IMR-90 (cell line): ENCODE results near the gene NAPSA. TPM values are rescaled to one million over a fixed set of nuclear protein-coding genes. Genes with fewer than 3 reads are reported as not detected.

Experiments
- ATAC-seq: fragments of 200-7000 bp; cut with Tn5 transposase; 2 replicates; pipeline ENCODE4 v1.9.1; 2020; ENCODE audit warnings: low read depth, mild to moderate bottlenecking, moderate library complexity
- BruUV-seq: library from RNA; stranded (reverse); fragments of 400-500 nt; replicated peaks from 2 replicates; lab custom pipeline; 2021; lab: Mats Ljungman, UMichigan
- CTCF ChIA-PET: fragments of 300-600 bp; formaldehyde crosslinking; extraction: SDS; loops from one replicate; lab custom pipeline; 2021; ENCODE audit warnings: antibody characterized with exemption; lab: Yijun Ruan, JAX
- POLR2A ChIA-PET: fragments of 300-600 bp; sonication (Branson Sonifier 250); formaldehyde crosslinking; loops from one replicate; lab custom pipeline; 2022; ENCODE audit warnings: antibody characterized with exemption; ENCODE audit not compliant: unreplicated experiment; lab: Charles Lee
- DNase-seq: peaks from one replicate; pipeline ENCODE4 v3.0.0; 2013
- H2AFZ ChIP-seq: replicated peaks from 2 replicates; pipeline ENCODE3; 2013; ENCODE audit warnings: low read length, mild to moderate bottlenecking; ENCODE audit not compliant: poor library complexity
- H2AK5ac ChIP-seq: 2 replicates; pipeline ENCODE4 v1.6.1; 2013; ENCODE audit warnings: low read depth, low read length, inconsistent platforms
- H2AK9ac ChIP-seq: replicated peaks from 2 replicates; pipeline ENCODE3; 2013; ENCODE audit warnings: mild to moderate bottlenecking, low read depth, low read length, moderate library complexity; ENCODE audit not compliant: poor library complexity
- H2BK120ac ChIP-seq: 2 replicates; pipeline ENCODE4 v1.6.1; 2013; ENCODE audit warnings: low read depth, low read length, inconsistent platforms
- H2BK15ac ChIP-seq: 3 replicates; pipeline ENCODE4 v1.6.1; 2013; ENCODE audit warnings: low read depth, low read length, inconsistent platforms
- H2BK20ac ChIP-seq: 2 replicates; pipeline ENCODE4 v1.6.1; 2013; ENCODE audit warnings: low read depth, mild to moderate bottlenecking, inconsistent platforms, low read length, moderate library complexity
- H2BK5ac ChIP-seq: 2 replicates; pipeline ENCODE4 v1.6.1; 2013; ENCODE audit warnings: mild to moderate bottlenecking, low read depth, low read length, inconsistent platforms; ENCODE audit not compliant: poor library complexity, severe bottlenecking
- H3K14ac ChIP-seq: replicated peaks from 2 replicates; pipeline ENCODE4 v1.6.1; 2013; ENCODE audit warnings: low read depth, low read length, inconsistent platforms
- H3K18ac ChIP-seq: 2 replicates; pipeline ENCODE4 v1.6.1; 2013; ENCODE audit warnings: low read depth, low read length, control low read depth
- H3K23ac ChIP-seq: 2 replicates; pipeline ENCODE4 v1.6.1; 2013; ENCODE audit warnings: low read depth, low read length, inconsistent platforms
- H3K27ac ChIP-seq: 2 replicates; pipeline ENCODE4 v1.5.1; 2013; ENCODE audit warnings: mild to moderate bottlenecking, control low read depth, low read length; ENCODE audit not compliant: insufficient read depth
- H3K27me3 ChIP-seq: 2 replicates; pipeline ENCODE4 v1.6.1; 2013; ENCODE audit warnings: low read length; ENCODE audit not compliant: control insufficient read depth, insufficient read depth
- H3K36me3 ChIP-seq: 2 replicates; pipeline ENCODE4 v1.6.1; 2013; ENCODE audit warnings: low read length, mixed read lengths; ENCODE audit not compliant: control insufficient read depth, insufficient read depth
- H3K4ac ChIP-seq: 2 replicates; pipeline ENCODE4 v1.6.1; 2013; ENCODE audit warnings: low read depth, low read length, inconsistent platforms
- H3K4me1 ChIP-seq: 2 replicates; pipeline ENCODE4 v1.6.1; 2013; ENCODE audit warnings: low read length, mixed read lengths; ENCODE audit not compliant: control insufficient read depth, insufficient read depth
- H3K4me2 ChIP-seq: 2 replicates; pipeline ENCODE4 v1.6.1; 2013; ENCODE audit warnings: low read depth, mild to moderate bottlenecking, control low read depth, low read length, moderate library complexity
- H3K4me3 ChIP-seq: 2 replicates; pipeline ENCODE4 v1.5.1; 2013; ENCODE audit warnings: low read depth, mild to moderate bottlenecking, control low read depth, low read length, moderate library complexity; ENCODE audit not compliant: insufficient read depth
- H3K56ac ChIP-seq: 2 replicates; pipeline ENCODE4 v1.6.1; 2013; ENCODE audit warnings: low read length, inconsistent platforms; ENCODE audit not compliant: insufficient read depth; ENCODE audit errors: extremely low read depth
- H3K79me1 ChIP-seq, 2 experiments: 2 replicates each; pipeline ENCODE4 v1.6.1; 2013; ENCODE audit warnings: low read length in 2 of 2, inconsistent platforms in 1 of 2, low read depth in 1 of 2
- H3K9ac ChIP-seq: 2 replicates; pipeline ENCODE4 v1.6.1; 2013; ENCODE audit warnings: low read depth, low read length, control low read depth
- H3K9me1 ChIP-seq: 2 replicates; pipeline ENCODE4 v1.6.1; 2013; ENCODE audit warnings: low read length, inconsistent platforms; ENCODE audit not compliant: insufficient read depth
- H3K9me3 ChIP-seq: 2 replicates; pipeline ENCODE4 v1.6.1; 2013; ENCODE audit warnings: low read length; ENCODE audit not compliant: control insufficient read depth, insufficient read depth
- H4K20me1 ChIP-seq: 2 replicates; pipeline ENCODE4 v1.6.1; 2013; ENCODE audit warnings: low read length, inconsistent platforms; ENCODE audit not compliant: insufficient read depth
- H4K5ac ChIP-seq: 2 replicates; pipeline ENCODE4 v1.6.1; 2013; ENCODE audit warnings: mild to moderate bottlenecking, low read depth, low read length, control low read depth
- H4K8ac ChIP-seq, 2 experiments: 2 replicates each; pipeline ENCODE4 v1.6.1; 2013; ENCODE audit warnings: low read depth in 2 of 2, low read length in 2 of 2, control low read depth in 1 of 2, inconsistent platforms in 1 of 2
- H4K91ac ChIP-seq: 2 replicates; pipeline ENCODE4 v1.6.1; 2013; ENCODE audit warnings: low read depth, low read length, inconsistent platforms; ENCODE audit not compliant: insufficient read depth
- BHLHE40 ChIP-seq: fragments of 150-350 bp; IDR thresholded peaks from 2 replicates; pipeline ENCODE4 v1.6.1; 2016; ENCODE audit warnings: mild to moderate bottlenecking, low read depth, low read length
- CEBPB ChIP-seq: IDR thresholded peaks from 2 replicates; pipeline ENCODE4 v1.6.1; 2012; ENCODE audit warnings: low read depth, low read length, improper control_type of control experiment
- CHD1 ChIP-seq: IDR thresholded peaks from 2 replicates; pipeline ENCODE4 v1.6.1; 2012; ENCODE audit warnings: low read depth, low read length, improper control_type of control experiment
- FOS ChIP-seq: fragments of 150-350 bp; IDR thresholded peaks from 2 replicates; pipeline ENCODE4 v1.6.1; 2016; ENCODE audit warnings: low read depth, low read length
- MAFK ChIP-seq: IDR thresholded peaks from 2 replicates; pipeline ENCODE4 v1.6.1; 2012; ENCODE audit warnings: low read depth, low read length, improper control_type of control experiment
- MAZ ChIP-seq: IDR thresholded peaks from 2 replicates; pipeline ENCODE4 v1.6.1; 2012; ENCODE audit warnings: low read depth, mild to moderate bottlenecking, low read length, improper control_type of control experiment, moderate library complexity, borderline replicate concordance
- MXI1 ChIP-seq: IDR thresholded peaks from 2 replicates; pipeline ENCODE4 v1.6.1; 2012; ENCODE audit warnings: low read depth, mild to moderate bottlenecking, low read length, moderate library complexity, borderline replicate concordance
- NFE2L2 ChIP-seq: fragments of 150-350 bp; IDR thresholded peaks from 2 replicates; pipeline ENCODE4 v1.6.1; 2016; ENCODE audit warnings: low read depth, mild to moderate bottlenecking, low read length
- POLR2A ChIP-seq: IDR thresholded peaks from 2 replicates; pipeline ENCODE4 v1.6.1; 2012; ENCODE audit warnings: mild to moderate bottlenecking, low read depth, low read length
- RAD21 ChIP-seq: IDR thresholded peaks from 2 replicates; pipeline ENCODE4 v1.6.1; 2012; ENCODE audit warnings: low read length, improper control_type of control experiment
- RCOR1 ChIP-seq: IDR thresholded peaks from 2 replicates; pipeline ENCODE4 v1.6.1; 2012; ENCODE audit warnings: mild to moderate bottlenecking, low read length, improper control_type of control experiment; ENCODE audit not compliant: insufficient replicate concordance
- RFX5 ChIP-seq: IDR thresholded peaks from 2 replicates; pipeline ENCODE4 v1.8.0; 2012; ENCODE audit warnings: low read depth, mild to moderate bottlenecking, low read length, moderate library complexity
- SMC3 ChIP-seq: fragments of 150-350 bp; IDR thresholded peaks from 2 replicates; pipeline ENCODE4 v1.6.1; 2016; ENCODE audit warnings: low read depth, mild to moderate bottlenecking, antibody characterized with exemption, low read length, moderate library complexity
- WGBS, 2 experiments: methylation state at CpG; one replicate each; pipeline versions ENCODE4 v1.1.5 to v1.1.7; 2013; ENCODE audit warnings: missing lambda C conversion rate in 2 of 2; ENCODE audit not compliant: insufficient read length in 1 of 2; ENCODE audit errors: extremely low coverage in 2 of 2; 5-methylcytosine and 5-hydroxymethylcytosine counted together
- dilution Hi-C: fragments of 300-500 bp; cut with HindIII; formaldehyde crosslinking; loops from one replicate; pipeline ENCODE4 v1.14.3; 2018; ENCODE audit warnings: low sequenced_read_pairs; ENCODE audit not compliant: unreplicated experiment
- in situ Hi-C: fragments of 300-500 bp; cut with MboI; formaldehyde crosslinking; loops from 3 replicates; pipeline ENCODE4 v1.14.3; 2019; ENCODE audit warnings: low sequenced_read_pairs, inconsistent platforms, mixed read lengths
- intact Hi-C: fragments of 100-400 bp; cut with micrococcal nuclease; formaldehyde crosslinking; loops from 2 replicates; pipeline ENCODE4 v1.10.0; 2022
- polyA plus RNA-seq, 3 experiments: library from polyadenylated mRNA; depleted of rRNA; stranded (reverse); fragments of >200 nt; gene quantifications; 2 replicates each; pipeline ENCODE4 v1.2.3, GENCODE V29; 2012; ENCODE audit warnings: low replicate concordance in 1 of 3
- total RNA-seq: library from RNA; depleted of rRNA; stranded (reverse); fragments of >200 nt; gene quantifications from 2 replicates; pipeline ENCODE4 v1.2.3, GENCODE V29; 2012
- TF ChIP-seq, protein P1 (sequence below): fragments of 150-350 bp; IDR thresholded peaks from 2 replicates; pipeline ENCODE4 v1.6.1; 2017; ENCODE audit warnings: mild to moderate bottlenecking, antibody characterized with exemption, low read length, low read depth
- TF ChIP-seq, protein P2 (sequence below): fragments of 150-350 bp; IDR thresholded peaks from 2 replicates; pipeline ENCODE4 v1.6.1; 2016; ENCODE audit warnings: low read depth, mild to moderate bottlenecking, low read length, moderate library complexity, borderline replicate concordance
- TF ChIP-seq, protein P3 (sequence below): conservative IDR thresholded peaks from 2 replicates; pipeline ENCODE4 v1.5.1; 2012; ENCODE audit warnings: mild to moderate bottlenecking, low read depth, low read length, improper control_type of control experiment

NAPSA gene
- total and polyA plus RNA-seq, 2 of the 4 experiments (the other 2 are of a cell fraction), result 0.39 TPM; not detected in 1

DNA sequence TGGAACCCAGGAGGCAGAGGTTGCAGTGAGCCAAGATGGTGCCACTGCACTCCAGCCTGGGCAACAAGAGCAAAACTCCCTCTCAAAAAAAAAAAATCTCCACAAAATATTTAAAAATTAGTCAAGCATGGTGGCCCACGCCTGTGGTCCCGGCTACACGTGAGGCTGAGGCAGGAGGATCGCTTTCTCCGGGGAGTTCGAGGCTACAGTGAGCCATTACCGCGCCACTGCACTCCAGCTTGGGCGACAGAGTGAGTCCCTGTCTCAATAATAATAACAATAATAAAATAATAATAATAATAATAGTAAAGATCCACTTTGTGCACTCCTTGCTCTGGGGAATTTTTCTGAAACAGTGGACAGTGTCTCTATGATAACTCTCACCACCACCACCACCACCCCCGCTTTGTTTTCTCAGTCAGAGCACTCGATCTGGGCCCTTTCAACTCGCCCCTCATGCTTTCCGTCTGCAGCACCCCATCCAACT is 8.7 kb downstream of the NAPSA start:
- no peaks in the 10 kb centered on the region for H3K9me3 ChIP-seq
- no peak overlapping the region for H3K18ac ChIP-seq
- no peak overlapping the region for H3K9ac ChIP-seq
- H3K9me1 ChIP-seq, result no peaks in the 10 kb centered on the region
- in situ Hi-C loops, result loop anchor here (10.0 kb wide), 1 partner anchor 428 kb away; no protein-coding TSS in a partner anchor
- H4K8ac ChIP-seq, result no peak overlapping the region
- no peaks in the 10 kb centered on the region for H3K4me1 ChIP-seq
- no peak overlapping the region for H4K91ac ChIP-seq
- no peak overlapping the region for H2AK9ac ChIP-seq
- peaks cover 5% of the 10 kb centered on the region; the same call in 1 of the 2 replicates for H3K27me3 ChIP-seq
- no peak overlapping the region for H3K4me3 ChIP-seq
- no peak overlapping the region for H3K4ac ChIP-seq
- no peak overlapping the region for H2BK20ac ChIP-seq
- intact Hi-C loops, result loop anchor here (1.0 to 10.0 kb wide), 5 partner anchors 105 to 658 kb away; partner anchors contain the start of gene KLK10
- no peaks in the 10 kb centered on the region for H3K79me1 ChIP-seq
- no peaks in the 10 kb centered on the region for H3K36me3 ChIP-seq
- no peak overlapping the region for H2AK5ac ChIP-seq
- ATAC-seq, result no peak
- H4K5ac ChIP-seq, result no peak overlapping the region
- WGBS, 2 experiments, result 17% methylated on average over 1 of the region's 13 CpGs; no CpG with 5 or more reads in 1 of the 2 experiments
- no peak overlapping the region for H3K14ac ChIP-seq
- ChIA-PET POLR2A (no interaction called here), CTCF (interaction anchor here (0.7 to 1.0 kb wide), 4 partner anchors 12 to 690 kb away, joined by 3 to 7 read pairs (median 4); no protein-coding TSS in a partner anchor)
- no peak overlapping the region for H2BK120ac ChIP-seq
- no peak overlapping the region for H3K23ac ChIP-seq
- TF ChIP-seq, protein P1, sequence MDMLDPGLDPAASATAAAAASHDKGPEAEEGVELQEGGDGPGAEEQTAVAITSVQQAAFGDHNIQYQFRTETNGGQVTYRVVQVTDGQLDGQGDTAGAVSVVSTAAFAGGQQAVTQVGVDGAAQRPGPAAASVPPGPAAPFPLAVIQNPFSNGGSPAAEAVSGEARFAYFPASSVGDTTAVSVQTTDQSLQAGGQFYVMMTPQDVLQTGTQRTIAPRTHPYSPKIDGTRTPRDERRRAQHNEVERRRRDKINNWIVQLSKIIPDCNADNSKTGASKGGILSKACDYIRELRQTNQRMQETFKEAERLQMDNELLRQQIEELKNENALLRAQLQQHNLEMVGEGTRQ, result no peak
- TF ChIP-seq BHLHE40 (no peak), MXI1 (no peak), POLR2A (no peak), CEBPB (no peak), CHD1 (no peak), RCOR1 (no peak), FOS (no peak), MAZ (no peak), SMC3 (no peak), MAFK (no peak), RFX5 (no peak), NFE2L2 (no peak), RAD21 (no peak)
- TF ChIP-seq, protein P2, sequence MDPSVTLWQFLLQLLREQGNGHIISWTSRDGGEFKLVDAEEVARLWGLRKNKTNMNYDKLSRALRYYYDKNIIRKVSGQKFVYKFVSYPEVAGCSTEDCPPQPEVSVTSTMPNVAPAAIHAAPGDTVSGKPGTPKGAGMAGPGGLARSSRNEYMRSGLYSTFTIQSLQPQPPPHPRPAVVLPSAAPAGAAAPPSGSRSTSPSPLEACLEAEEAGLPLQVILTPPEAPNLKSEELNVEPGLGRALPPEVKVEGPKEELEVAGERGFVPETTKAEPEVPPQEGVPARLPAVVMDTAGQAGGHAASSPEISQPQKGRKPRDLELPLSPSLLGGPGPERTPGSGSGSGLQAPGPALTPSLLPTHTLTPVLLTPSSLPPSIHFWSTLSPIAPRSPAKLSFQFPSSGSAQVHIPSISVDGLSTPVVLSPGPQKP, result no peak
- TF ChIP-seq, protein P3, sequence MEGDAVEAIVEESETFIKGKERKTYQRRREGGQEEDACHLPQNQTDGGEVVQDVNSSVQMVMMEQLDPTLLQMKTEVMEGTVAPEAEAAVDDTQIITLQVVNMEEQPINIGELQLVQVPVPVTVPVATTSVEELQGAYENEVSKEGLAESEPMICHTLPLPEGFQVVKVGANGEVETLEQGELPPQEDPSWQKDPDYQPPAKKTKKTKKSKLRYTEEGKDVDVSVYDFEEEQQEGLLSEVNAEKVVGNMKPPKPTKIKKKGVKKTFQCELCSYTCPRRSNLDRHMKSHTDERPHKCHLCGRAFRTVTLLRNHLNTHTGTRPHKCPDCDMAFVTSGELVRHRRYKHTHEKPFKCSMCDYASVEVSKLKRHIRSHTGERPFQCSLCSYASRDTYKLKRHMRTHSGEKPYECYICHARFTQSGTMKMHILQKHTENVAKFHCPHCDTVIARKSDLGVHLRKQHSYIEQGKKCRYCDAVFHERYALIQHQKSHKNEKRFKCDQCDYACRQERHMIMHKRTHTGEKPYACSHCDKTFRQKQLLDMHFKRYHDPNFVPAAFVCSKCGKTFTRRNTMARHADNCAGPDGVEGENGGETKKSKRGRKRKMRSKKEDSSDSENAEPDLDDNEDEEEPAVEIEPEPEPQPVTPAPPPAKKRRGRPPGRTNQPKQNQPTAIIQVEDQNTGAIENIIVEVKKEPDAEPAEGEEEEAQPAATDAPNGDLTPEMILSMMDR, result no peak
- H2BK5ac ChIP-seq, result no peak overlapping the region
- no peak overlapping the region for H3K56ac ChIP-seq
- dilution Hi-C loops, result no loop called here
- no peaks in the 10 kb centered on the region for H4K20me1 ChIP-seq
- no peak for DNase-seq
- peak overlapping the region; percentile 90 for H2AFZ ChIP-seq
- no peak overlapping the region for H3K4me2 ChIP-seq
- H2BK15ac ChIP-seq, result no peak overlapping the region
- no TSS peak for BruUV-seq
- no peak overlapping the region for H3K27ac ChIP-seq
